Femur (tissue), 1 donor: Measurements from ENCODE around the gene HOMER1.
A peak's percentile ranks its signal among the peaks of the same experiment; 100 is the strongest.

Experiments used
- DNase-seq: peaks from one replicate; pipeline ENCODE4 v3.0.0-alpha.2; 2017

The HOMER1 gene

GRCh38 chr5:79487251-79487650, 26.7 kb downstream of the HOMER1 start:
- DNase-seq = no peak

- no peak for DNase-seq
Measured at GRCh38 chr5:79486116-79486515, 27.8 kb downstream of the HOMER1 start.

- DNase-seq = no peak
Measured at GRCh38 chr5:79484731-79485130, 29.2 kb downstream of the HOMER1 start.

- no peak for DNase-seq
Measured at GRCh38 chr5:79481574-79481973, 32.4 kb downstream of the HOMER1 start.

GRCh38 chr5:79480991-79481390, 32.9 kb downstream of the HOMER1 start:
- no peak for DNase-seq

GRCh38 chr5:79475152-79475466, 38.8 kb downstream of the HOMER1 start:
- no peak for DNase-seq

GRCh38 chr5:79474367-79475151, 39.4 kb downstream of the HOMER1 start:
- no peak for DNase-seq

GRCh38 chr5:79471556-79471955, 42.4 kb downstream of the HOMER1 start:
- no peak for DNase-seq

- no peak for DNase-seq
Measured at GRCh38 chr5:79464695-79465332, 49.1 kb downstream of the HOMER1 start.

- DNase-seq = no peak
Measured at GRCh38 chr5:79464278-79464677, 49.7 kb downstream of the HOMER1 start.

- DNase-seq = no peak
Measured at GRCh38 chr5:79459626-79460025, 54.3 kb downstream of the HOMER1 start.

- no peak for DNase-seq
Measured at GRCh38 chr5:79456890-79457583, 56.9 kb downstream of the HOMER1 start.

GRCh38 chr5:79456400-79456799, 57.5 kb downstream of the HOMER1 start:
- no peak for DNase-seq

GRCh38 chr5:79454043-79454442, 59.9 kb downstream of the HOMER1 start:
- no peak for DNase-seq

- DNase-seq = no peak
Measured at GRCh38 chr5:79448336-79448735, 65.6 kb downstream of the HOMER1 start.

GRCh38 chr5:79436821-79437220, 77.1 kb downstream of the HOMER1 start:
- DNase-seq = no peak

GRCh38 chr5:79436224-79436623, 77.7 kb downstream of the HOMER1 start:
- no peak for DNase-seq

- DNase-seq = no peak
Measured at GRCh38 chr5:79430196-79430595, 83.7 kb downstream of the HOMER1 start.

- DNase-seq = no peak
Measured at GRCh38 chr5:79423296-79423695, 90.6 kb downstream of the HOMER1 start.

GRCh38 chr5:79420248-79420647, 93.7 kb downstream of the HOMER1 start:
- no peak for DNase-seq

- no peak for DNase-seq
Measured at GRCh38 chr5:79418276-79418675, 95.7 kb downstream of the HOMER1 start.

GRCh38 chr5:79417495-79417894, 96.4 kb downstream of the HOMER1 start:
- no peak for DNase-seq

GRCh38 chr5:79416499-79416898, 97.4 kb downstream of the HOMER1 start:
- peak; percentile 22 for DNase-seq

GRCh38 chr5:79413112-79413511, 100.8 kb downstream of the HOMER1 start:
- DNase-seq = no peak
